EL (cell line): ENCODE data around the gene XRCC5.
"Not testable (repeated sequence)": the region's sequence is repeated elsewhere in the genome, so short reads cannot be mapped to it uniquely, and the experiment has no call there.

Experiments
- DNase-seq: peaks from one replicate; pipeline ENCODE4 v3.0.0-alpha.2; 2016

The XRCC5 gene

GRCh38 chr2:216119146-216119545 is 10.0 kb downstream of the XRCC5 start:
- DNase-seq = no peak

GRCh38 chr2:216119986-216120385 is 10.8 kb downstream of the XRCC5 start:
- DNase-seq = no peak

- DNase-seq = no peak
Observed at GRCh38 chr2:216121255-216121654, 12.1 kb downstream of the XRCC5 start.

GRCh38 chr2:216126943-216127342 is 17.8 kb downstream of the XRCC5 start:
- no peak for DNase-seq

GRCh38 chr2:216130346-216130971 is 21.3 kb downstream of the XRCC5 start:
- no peak for DNase-seq

GRCh38 chr2:216131175-216131926 is 22.2 kb downstream of the XRCC5 start:
- DNase-seq = no peak

GRCh38 chr2:216132585-216132984 is 23.4 kb downstream of the XRCC5 start:
- no peak for DNase-seq

- no peak for DNase-seq
Observed at GRCh38 chr2:216133397-216133796, 24.2 kb downstream of the XRCC5 start.

- no peak for DNase-seq
Observed at GRCh38 chr2:216134958-216135541, 25.9 kb downstream of the XRCC5 start.

- no peak for DNase-seq
Observed at GRCh38 chr2:216139884-216140283, 30.7 kb downstream of the XRCC5 start.

- not testable (repeated sequence) for DNase-seq
Observed at GRCh38 chr2:216141516-216141915, 32.4 kb downstream of the XRCC5 start.

GRCh38 chr2:216142540-216142939 is 33.4 kb downstream of the XRCC5 start:
- peak; percentile 71 for DNase-seq

GRCh38 chr2:216144372-216144771 is 35.2 kb downstream of the XRCC5 start:
- no peak for DNase-seq

- no peak for DNase-seq
Observed at GRCh38 chr2:216144857-216145256, 35.7 kb downstream of the XRCC5 start.

- DNase-seq = no peak
Observed at GRCh38 chr2:216146573-216146972, 37.4 kb downstream of the XRCC5 start.

- DNase-seq = no peak
Observed at GRCh38 chr2:216147172-216148131, 38.3 kb downstream of the XRCC5 start.

- DNase-seq = no peak
Observed at GRCh38 chr2:216148983-216149382, 39.8 kb downstream of the XRCC5 start.

GRCh38 chr2:216149741-216150140 is 40.6 kb downstream of the XRCC5 start:
- DNase-seq = peak; percentile 13

- DNase-seq = peak; percentile 18
Observed at GRCh38 chr2:216151313-216152025, 42.3 kb downstream of the XRCC5 start.

- no peak for DNase-seq
Observed at GRCh38 chr2:216155954-216156353, 46.8 kb downstream of the XRCC5 start.

- DNase-seq = no peak
Observed at GRCh38 chr2:216156822-216157221, 47.7 kb downstream of the XRCC5 start.

GRCh38 chr2:216159144-216159543 is 50.0 kb downstream of the XRCC5 start:
- no peak for DNase-seq
